Heart left ventricle (tissue), 13 donors: ENCODE measurements around the gene ZNF429.

Experiments used
- POLR2A ChIP-seq, 2 donors: fragments of 450-650 bp; IDR thresholded peaks; one replicate each; pipeline ENCODE4 v1.6.1; 2017; ENCODE audit warnings: antibody characterized with exemption in 2 of 2, mild to moderate bottlenecking in 2 of 2, moderate library complexity in 2 of 2
- TF ChIP-seq, protein P1 (sequence below), 12 donors: fragments of 200-600 bp; sonication (generic) in 4 of 12; IDR thresholded peaks; one replicate each; pipeline versions ENCODE4 v1.5.0 to v1.8.0; 2018 to 2022; ENCODE audit warnings: antibody characterized with exemption in 12 of 12, mild to moderate bottlenecking in 5 of 12
- donor health status: ischemic (EF 13 %, LVEDD 7.1; RV severe dilation, severe dysfunction).
- donor health status: DM: no; HTN: yes; CAD: no.
- donor health status: DM: no; HTN: no; CAD: no.
- donor health status: ischemic (EF 25% LVEDD 6.9; RV normal size, moderate dysfunction).
- donor health status: ischemic (EF 25% LVEDD 5.7; RV mildly dilated, moderate dysfunction).
- donor health status: ischemic (EF 35%, LVEDD 5.7; RV mildly dilated, moderate dysfunction).
- donor health status: nonischemic (EF 11% LVEDD 7.7; RV severe dilation, severe dysfunction).
- donor health status: DM: yes; HTN: yes; CAD: no.
- donor health status: PGD.
- donor health status: ischemic (EF 29% LVEDD 5.4; RV normal size, mild dysfunction).
- donor health status: nonischemic (EF 23%, LVEDD 6.1; RV moderate dilation, normal function).

DNA sequence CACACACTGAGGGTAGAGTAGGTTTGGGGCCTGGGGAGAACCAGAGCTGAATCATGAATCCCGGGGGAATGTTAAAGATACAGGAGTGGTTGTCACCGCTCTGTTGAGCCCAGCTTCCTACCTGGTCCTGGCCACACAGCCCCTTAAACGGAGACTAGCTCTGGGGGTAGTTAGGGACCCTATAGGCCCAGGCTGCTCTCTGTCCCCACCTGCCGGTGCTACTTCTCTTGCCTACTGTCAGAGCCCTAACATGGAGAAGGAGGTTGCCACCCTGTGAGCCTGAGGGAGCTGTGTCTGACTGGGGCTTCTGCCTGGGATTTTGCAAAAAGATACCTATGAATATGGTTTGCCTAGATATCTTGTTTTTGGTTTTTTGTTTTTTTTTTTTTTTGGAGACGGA is 36.6 kb upstream of the ZNF429 start:
- TF ChIP-seq POLR2A (IDR thresholded peaks at IDR 0.05) = no peak
- TF ChIP-seq, protein P1, sequence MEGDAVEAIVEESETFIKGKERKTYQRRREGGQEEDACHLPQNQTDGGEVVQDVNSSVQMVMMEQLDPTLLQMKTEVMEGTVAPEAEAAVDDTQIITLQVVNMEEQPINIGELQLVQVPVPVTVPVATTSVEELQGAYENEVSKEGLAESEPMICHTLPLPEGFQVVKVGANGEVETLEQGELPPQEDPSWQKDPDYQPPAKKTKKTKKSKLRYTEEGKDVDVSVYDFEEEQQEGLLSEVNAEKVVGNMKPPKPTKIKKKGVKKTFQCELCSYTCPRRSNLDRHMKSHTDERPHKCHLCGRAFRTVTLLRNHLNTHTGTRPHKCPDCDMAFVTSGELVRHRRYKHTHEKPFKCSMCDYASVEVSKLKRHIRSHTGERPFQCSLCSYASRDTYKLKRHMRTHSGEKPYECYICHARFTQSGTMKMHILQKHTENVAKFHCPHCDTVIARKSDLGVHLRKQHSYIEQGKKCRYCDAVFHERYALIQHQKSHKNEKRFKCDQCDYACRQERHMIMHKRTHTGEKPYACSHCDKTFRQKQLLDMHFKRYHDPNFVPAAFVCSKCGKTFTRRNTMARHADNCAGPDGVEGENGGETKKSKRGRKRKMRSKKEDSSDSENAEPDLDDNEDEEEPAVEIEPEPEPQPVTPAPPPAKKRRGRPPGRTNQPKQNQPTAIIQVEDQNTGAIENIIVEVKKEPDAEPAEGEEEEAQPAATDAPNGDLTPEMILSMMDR (IDR thresholded peaks at IDR 0.05) = peak in 1 of 12 donors; percentile 8
